Epithelial cell of proximal tubule (primary cell): ENCODE results near the gene BOLA3. TPM values are rescaled to one million over a fixed set of nuclear protein-coding genes. Genes with fewer than 3 reads are reported as not detected.
"Not testable (repeated sequence)": the region's sequence is repeated elsewhere in the genome, so short reads cannot be mapped to it uniquely, and the experiment has no call there.

ENCODE experiments used
- DNase-seq: peaks from one replicate; pipeline ENCODE4 v3.0.0-alpha.2; 2011; ENCODE audit warnings: low read depth
- H3K4me3 ChIP-seq: 2 replicates; pipeline ENCODE4 v1.5.1; 2011; ENCODE audit warnings: low read depth, mild to moderate bottlenecking, low read length
- CTCF ChIP-seq: conservative IDR thresholded peaks from 2 replicates; pipeline ENCODE4 v1.5.1; 2012; ENCODE audit warnings: low read depth, mild to moderate bottlenecking, low read length
- total RNA-seq: library from RNA; depleted of rRNA; stranded (reverse); fragments of >200 nt; gene quantifications from 2 replicates; pipeline ENCODE4 v1.2.3, GENCODE V29; 2015

The BOLA3 gene
- total RNA-seq, 1 donor from 2014 or later: 90.3 TPM

- no peak for DNase-seq
- H3K4me3 ChIP-seq: no peak overlapping the region
- TF ChIP-seq CTCF: no peak
These were observed 57.6 kb downstream of the BOLA3 start for GRCh38 chr2:74089816-74090745.

- DNase-seq, H3K4me3 ChIP-seq: not testable (repeated sequence)
These were observed 59.0 kb downstream of the BOLA3 start for GRCh38 chr2:74088676-74089075.

- no peak overlapping the region for H3K4me3 ChIP-seq
- TF ChIP-seq CTCF: no peak
These were observed 60.0 kb downstream of the BOLA3 start for GRCh38 chr2:74087696-74088095.

GRCh38 chr2:74086021-74086420, 61.7 kb downstream of the BOLA3 start:
- no peak for TF ChIP-seq CTCF
- no peak overlapping the region for H3K4me3 ChIP-seq
- no peak for DNase-seq

More at GRCh38 chr2:74087696-74088095, 60.0 kb downstream of the BOLA3 start:
- no peak for DNase-seq

Other genes starting within 250 kb of the BOLA3 start
- gene DGUOK, start 221.0 kb downstream of the BOLA3 start, total RNA-seq: 65.6 and 87.8 TPM in 2 replicates
- gene TET3, start 163.0 kb downstream of the BOLA3 start, total RNA-seq: 4.8 and 5.4 TPM in 2 replicates
- gene MOB1A, start 31.0 kb upstream of the BOLA3 start, total RNA-seq: 70.4 and 87.2 TPM in 2 replicates
- gene MTHFD2, start 50.7 kb upstream of the BOLA3 start, total RNA-seq: 57.0 and 126 TPM in 2 replicates
- under 0.01 and 0.14 TPM in 2 replicates for gene SLC4A5, start 195.5 kb upstream of the BOLA3 start, total RNA-seq
- gene DCTN1, start 232.4 kb upstream of the BOLA3 start, total RNA-seq: 93.1 and 96.3 TPM in 2 replicates